Fibroblast of mammary gland (primary cell): ENCODE results near the gene TPPP3.
A peak's percentile ranks its signal among the peaks of the same experiment; 100 is the strongest.

Source experiments
- DNase-seq: peaks from one replicate; pipeline ENCODE4 v3.0.0-alpha.2; 2010; ENCODE audit warnings: low read depth
- H3K4me3 ChIP-seq: 2 replicates; pipeline ENCODE4 v1.5.1; 2011; ENCODE audit warnings: low read depth, mild to moderate bottlenecking, low read length, moderate library complexity; ENCODE audit not compliant: control insufficient read depth
- CTCF ChIP-seq: conservative IDR thresholded peaks from 2 replicates; pipeline ENCODE4 v1.5.1; 2011; ENCODE audit warnings: low read depth, low read length, inconsistent platforms; ENCODE audit not compliant: control insufficient read depth, insufficient read depth

The TPPP3 gene

DNA sequence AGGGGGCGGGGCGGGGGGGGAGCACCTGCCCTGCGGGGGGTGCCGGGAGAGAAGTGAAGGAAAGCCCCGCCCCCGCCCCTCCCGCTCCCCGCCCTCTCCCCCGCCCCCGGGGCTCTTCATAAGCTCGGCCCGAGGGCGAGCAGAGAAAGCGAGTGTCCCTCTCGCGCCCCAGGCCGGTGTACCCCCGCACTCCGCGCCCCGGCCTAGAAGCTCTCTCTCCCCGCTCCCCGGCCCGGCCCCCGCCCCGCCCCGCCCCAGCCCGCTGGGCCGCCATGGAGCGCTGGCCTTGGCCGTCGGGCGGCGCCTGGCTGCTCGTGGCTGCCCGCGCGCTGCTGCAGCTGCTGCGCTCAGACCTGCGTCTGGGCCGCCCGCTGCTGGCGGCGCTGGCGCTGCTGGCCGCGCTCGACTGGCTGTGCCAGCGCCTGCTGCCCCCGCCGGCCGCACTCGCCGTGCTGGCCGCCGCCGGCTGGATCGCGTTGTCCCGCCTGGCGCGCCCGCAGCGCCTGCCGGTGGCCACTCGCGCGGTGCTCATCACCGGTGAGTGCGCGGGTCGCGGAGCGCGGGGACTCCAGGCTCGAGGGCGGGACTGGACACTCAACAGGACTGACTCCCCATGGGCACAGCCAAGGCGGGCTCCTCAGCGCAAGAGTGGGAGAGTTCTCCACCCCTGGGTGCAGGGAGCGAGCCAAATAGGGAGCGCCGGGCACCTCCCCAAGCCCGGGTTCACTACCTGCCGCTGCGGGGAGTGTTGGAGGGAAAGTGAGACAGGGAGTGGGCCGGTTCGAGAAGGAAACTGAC lies 37.9 kb upstream of the TPPP3 start, which contains the start of gene HSD11B2:
HSD11B2 (plus strand) TSS at position 145 of the 798 bp plus-strand sequence; CDS start at position 273, 128 bp downstream.
- DNase-seq: no peak
- H3K4me3 ChIP-seq: peak within 1 kb of the TSS; percentile 7

DNA sequence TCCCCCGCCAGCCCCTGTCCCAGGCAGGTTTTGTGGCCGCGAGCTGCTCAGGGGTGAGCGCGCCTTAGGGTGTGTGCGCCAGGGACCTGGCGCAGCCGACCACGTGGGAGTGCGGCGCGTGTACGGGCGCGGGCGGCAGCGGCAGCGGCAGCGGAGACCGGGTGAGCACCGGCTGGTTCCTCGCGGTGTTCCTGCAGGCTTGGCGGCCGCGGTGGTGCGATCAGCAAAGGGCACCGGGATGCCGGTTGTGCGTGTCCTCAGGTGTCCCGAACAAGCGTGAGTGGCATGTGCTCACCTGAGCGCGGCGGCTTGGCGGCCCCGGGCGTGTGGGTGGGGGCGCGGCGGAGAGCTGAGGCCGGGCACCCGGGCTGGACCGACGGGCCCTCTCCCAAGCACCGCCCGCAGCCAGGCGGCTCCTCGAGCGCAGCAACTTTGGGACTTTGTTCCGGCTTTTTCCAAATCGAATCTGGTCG lies 37.2 kb upstream of the TPPP3 start:
- peak overlapping the region; percentile 7 for H3K4me3 ChIP-seq
- TF ChIP-seq CTCF: no peak
- no peak for DNase-seq

More for the DNA sequence above, 37.9 kb upstream of the TPPP3 start, which contains the start of gene HSD11B2:
- TF ChIP-seq CTCF: no peak

GRCh38 chr16:67429799-67430503 lies 36.7 kb upstream of the TPPP3 start:
- no peak for DNase-seq
- H3K4me3 ChIP-seq: no peak overlapping the region
- TF ChIP-seq CTCF: no peak

GRCh38 chr16:67429053-67429798 lies 35.9 kb upstream of the TPPP3 start:
- TF ChIP-seq CTCF: no peak
- H3K4me3 ChIP-seq: no peak overlapping the region
- no peak for DNase-seq

- peak; percentile 60 for DNase-seq
- TF ChIP-seq CTCF: peak; percentile 86
- no peak overlapping the region for H3K4me3 ChIP-seq
Observed at GRCh38 chr16:67428146-67428731, 34.9 kb upstream of the TPPP3 start.

DNA sequence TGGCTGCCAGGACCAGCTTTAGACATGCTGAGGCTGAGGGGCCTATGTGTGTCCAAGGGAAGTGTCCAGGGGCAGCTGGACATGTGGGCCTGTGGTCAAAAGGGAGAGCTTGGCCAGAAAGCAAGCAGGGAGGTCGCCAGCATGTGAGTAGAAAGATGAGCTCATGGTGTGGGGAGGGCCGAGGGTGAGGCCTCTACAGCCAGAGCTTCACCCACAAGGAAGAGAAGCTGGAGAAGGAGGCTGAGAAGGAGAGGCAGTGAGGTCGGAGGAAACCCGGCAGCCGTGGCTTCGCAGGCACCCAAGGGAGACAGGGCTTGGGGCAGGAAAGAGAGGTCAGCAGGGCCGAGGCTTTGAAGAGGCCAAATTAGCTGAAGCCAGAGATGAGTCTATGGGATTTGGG lies 33.7 kb upstream of the TPPP3 start:
- H3K4me3 ChIP-seq: no peak overlapping the region
- peak; percentile 57 for DNase-seq
- no peak for TF ChIP-seq CTCF
